Lower lobe of right lung (tissue), 2 donors: ENCODE results near the gene UBL3. TPM values are rescaled to one million over a fixed set of nuclear protein-coding genes. Genes with fewer than 3 reads are reported as not detected.

Experiments used
- ATAC-seq, 2 donors: fragments of 200-7000 bp; cut with Tn5 transposase; one replicate each; pipeline ENCODE4 v1.9.1; 2020 to 2022; ENCODE audit warnings: mild to moderate bottlenecking in 2 of 2, moderate library complexity in 2 of 2
- DNase-seq: peaks from one replicate; pipeline ENCODE4 v3.0.0-alpha.2; 2020
- H3K27ac ChIP-seq: fragments of 200-600 bp; one replicate; pipeline ENCODE4 v1.8.0; 2022
- H3K27me3 ChIP-seq: fragments of 200-600 bp; one replicate; pipeline ENCODE4 v1.8.0; 2022; ENCODE audit warnings: low read depth
- H3K36me3 ChIP-seq: fragments of 200-600 bp; one replicate; pipeline ENCODE4 v1.8.0; 2022; ENCODE audit warnings: mild to moderate bottlenecking
- H3K4me1 ChIP-seq: fragments of 200-600 bp; one replicate; pipeline ENCODE4 v1.8.0; 2022
- H3K4me3 ChIP-seq: fragments of 200-600 bp; one replicate; pipeline ENCODE4 v1.8.0; 2022; ENCODE audit warnings: mild to moderate bottlenecking
- H3K9me3 ChIP-seq: fragments of 200-600 bp; one replicate; pipeline ENCODE4 v1.8.0; 2022
- intact Hi-C: fragments of 100-400 bp; cut with DNase I; formaldehyde crosslinking; loops from one replicate; pipeline ENCODE4 v1.11.0; 2022
- long read RNA-seq: library from polyadenylated mRNA; unstranded; transcript quantifications from one replicate; pipeline ENCODE4 v2.0.0, GENCODE V29; 2021
- total RNA-seq: library from RNA; stranded (reverse); fragmentation: NEBNext Ultra II Directional; extraction: Animal tissue kit (Norgen Biotek cat#: 25700); gene quantifications from one replicate; pipeline ENCODE4 v1.2.1, GENCODE V29; 2021
- TF ChIP-seq, protein P1 (sequence below): fragments of 200-600 bp; IDR thresholded peaks from one replicate; pipeline ENCODE4 v1.8.0; 2022; ENCODE audit warnings: antibody characterized with exemption, mild to moderate bottlenecking
- donor health status: DM: no; HTN: yes; CAD: no; lungs with severe emphysema.

Gene UBL3, protein sequence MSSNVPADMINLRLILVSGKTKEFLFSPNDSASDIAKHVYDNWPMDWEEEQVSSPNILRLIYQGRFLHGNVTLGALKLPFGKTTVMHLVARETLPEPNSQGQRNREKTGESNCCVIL
- total RNA-seq: 49.5 TPM
- long read RNA-seq, full-length matches to known transcripts: 157 of 167 reads
- long read RNA-seq, partial matches to known transcripts: 1 of 167 reads
- long read RNA-seq, other reads (novel, unspliced or antisense): 9 of 167 reads

DNA sequence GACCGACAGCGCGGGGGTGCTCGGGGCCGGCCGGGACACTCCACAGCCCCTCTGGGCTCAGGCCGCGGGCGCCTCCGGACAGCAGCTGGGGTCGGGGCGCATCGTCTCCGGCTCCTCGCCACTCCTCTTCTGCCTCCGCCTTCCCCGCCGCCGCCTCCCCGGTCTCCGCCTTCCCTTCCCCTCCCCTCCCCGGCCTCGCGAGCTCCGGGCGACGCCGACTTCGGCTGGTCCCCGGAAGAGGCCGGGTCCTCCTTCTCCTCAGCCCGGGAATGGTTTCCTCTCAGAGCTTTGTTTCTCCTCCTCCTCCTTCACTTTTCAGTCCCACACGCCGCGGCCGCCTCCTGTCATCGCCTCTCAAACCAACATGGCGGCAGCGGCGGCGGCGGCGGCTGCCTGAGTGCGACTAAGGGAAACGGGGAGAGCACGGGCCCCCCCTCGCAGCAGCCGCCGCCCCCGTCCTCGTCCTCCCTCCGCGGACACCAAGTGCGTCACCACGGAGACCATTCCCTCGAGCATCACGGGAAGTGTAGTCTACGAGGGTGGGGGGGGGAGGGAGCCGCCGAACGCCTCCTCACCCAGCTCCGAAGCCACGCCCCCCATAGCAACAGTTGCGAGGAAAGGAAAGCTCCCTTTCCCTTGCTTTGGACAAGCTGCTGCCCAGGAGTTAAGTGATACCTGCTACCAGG is at the start of gene UBL3:
UBL3 (minus strand) TSS at position 405 of the 686 bp plus-strand sequence. CDS start 1,079 bp downstream, outside the sequence.
- H3K4me3 ChIP-seq: peak within 1 kb of the TSS; percentile 91
- intact Hi-C loops: no loop called here
- H3K36me3 ChIP-seq: no peaks in the 10 kb centered on the region
- H3K27me3 ChIP-seq: no peaks in the 10 kb centered on the region
- H3K4me1 ChIP-seq: peaks cover 16% of the 10 kb centered on the region
- TF ChIP-seq, protein P1, sequence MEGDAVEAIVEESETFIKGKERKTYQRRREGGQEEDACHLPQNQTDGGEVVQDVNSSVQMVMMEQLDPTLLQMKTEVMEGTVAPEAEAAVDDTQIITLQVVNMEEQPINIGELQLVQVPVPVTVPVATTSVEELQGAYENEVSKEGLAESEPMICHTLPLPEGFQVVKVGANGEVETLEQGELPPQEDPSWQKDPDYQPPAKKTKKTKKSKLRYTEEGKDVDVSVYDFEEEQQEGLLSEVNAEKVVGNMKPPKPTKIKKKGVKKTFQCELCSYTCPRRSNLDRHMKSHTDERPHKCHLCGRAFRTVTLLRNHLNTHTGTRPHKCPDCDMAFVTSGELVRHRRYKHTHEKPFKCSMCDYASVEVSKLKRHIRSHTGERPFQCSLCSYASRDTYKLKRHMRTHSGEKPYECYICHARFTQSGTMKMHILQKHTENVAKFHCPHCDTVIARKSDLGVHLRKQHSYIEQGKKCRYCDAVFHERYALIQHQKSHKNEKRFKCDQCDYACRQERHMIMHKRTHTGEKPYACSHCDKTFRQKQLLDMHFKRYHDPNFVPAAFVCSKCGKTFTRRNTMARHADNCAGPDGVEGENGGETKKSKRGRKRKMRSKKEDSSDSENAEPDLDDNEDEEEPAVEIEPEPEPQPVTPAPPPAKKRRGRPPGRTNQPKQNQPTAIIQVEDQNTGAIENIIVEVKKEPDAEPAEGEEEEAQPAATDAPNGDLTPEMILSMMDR: no peak
- ATAC-seq: peak; percentile 95 to 99
- DNase-seq: peak; percentile 97
- H3K27ac ChIP-seq: peak within 1 kb of the TSS; percentile 100
- no peaks in the 10 kb centered on the region for H3K9me3 ChIP-seq

DNA sequence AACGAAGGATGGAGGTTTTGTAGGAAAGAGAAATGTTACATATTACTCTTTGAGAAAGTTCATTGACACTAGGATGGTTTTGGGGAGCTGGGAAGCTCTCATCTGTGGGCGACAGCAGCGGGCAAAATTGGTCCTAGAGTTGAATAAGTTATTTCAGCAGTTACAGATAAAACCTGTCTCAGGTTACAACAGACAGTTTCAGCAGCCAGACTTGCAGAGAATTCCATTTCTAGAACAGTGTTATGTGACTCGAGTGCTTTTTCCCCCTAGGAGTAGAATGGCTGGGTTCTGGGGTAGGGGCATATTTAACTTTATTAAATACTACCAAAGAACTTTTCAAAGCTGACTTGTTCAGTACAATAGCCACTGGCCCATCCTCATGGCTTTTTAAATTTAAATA is 46.7 kb upstream of the UBL3 start:
- TF ChIP-seq, protein P1: no peak
- ATAC-seq (no peak), DNase-seq (no peak)
- Histone ChIP-seq H3K36me3 (no peaks in the 10 kb centered on the region), H3K27ac (no peak overlapping the region), H3K4me1 (peaks cover 6% of the 10 kb centered on the region), H3K27me3 (no peaks in the 10 kb centered on the region), H3K4me3 (no peak overlapping the region), H3K9me3 (no peaks in the 10 kb centered on the region)
- intact Hi-C loops: no loop called here

DNA sequence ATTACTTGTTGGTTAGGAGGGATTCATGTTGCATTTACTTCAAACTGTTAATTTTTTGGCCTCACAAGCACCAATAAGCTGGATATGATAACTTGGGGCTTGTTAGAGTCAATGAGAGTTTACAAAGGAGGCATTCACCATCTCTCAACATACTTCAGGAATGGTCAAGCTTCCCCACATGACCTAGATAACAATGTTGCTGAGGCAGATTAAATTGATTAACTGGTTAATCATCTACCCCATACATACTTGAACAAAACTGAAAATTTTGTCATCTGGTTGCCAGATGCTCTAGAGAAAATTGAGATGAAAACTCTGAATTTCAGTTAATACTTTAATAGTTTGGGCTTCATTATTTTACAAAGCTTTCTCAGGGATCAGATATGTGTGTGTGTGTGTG is 43.0 kb upstream of the UBL3 start:
- Histone ChIP-seq H3K9me3 (no peaks in the 10 kb centered on the region), H3K4me1 (no peaks in the 10 kb centered on the region), H3K4me3 (no peak overlapping the region), H3K27me3 (no peaks in the 10 kb centered on the region), H3K36me3 (no peaks in the 10 kb centered on the region), H3K27ac (no peak overlapping the region)
- DNase-seq (no peak), ATAC-seq (no peak)
- TF ChIP-seq, protein P1: no peak
- intact Hi-C loops: no loop called here

DNA sequence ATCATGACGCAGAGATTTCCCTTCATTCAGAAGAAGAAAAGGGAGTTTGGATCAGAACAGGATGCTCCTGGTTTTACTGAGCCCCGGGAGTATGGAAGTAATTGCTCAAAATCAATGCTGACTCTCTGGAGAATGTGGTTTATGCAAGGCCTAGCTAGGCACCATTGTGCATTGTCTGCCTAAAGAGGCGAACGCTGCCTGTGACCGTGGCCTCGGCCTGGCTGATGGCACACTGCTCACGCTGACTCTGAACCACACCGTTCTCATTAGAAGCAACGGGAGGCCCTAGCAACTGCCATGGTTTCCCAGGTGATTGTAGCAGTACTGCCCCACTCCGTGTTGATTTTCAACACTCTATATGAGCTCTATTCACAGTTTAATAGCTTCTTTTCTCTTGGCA is 41.7 kb upstream of the UBL3 start:
- Histone ChIP-seq H3K9me3 (no peaks in the 10 kb centered on the region), H3K4me3 (no peak overlapping the region), H3K36me3 (no peaks in the 10 kb centered on the region), H3K27ac (no peak overlapping the region), H3K4me1 (no peaks in the 10 kb centered on the region), H3K27me3 (no peaks in the 10 kb centered on the region)
- intact Hi-C loops: no loop called here
- TF ChIP-seq, protein P1: no peak
- ATAC-seq (no peak), DNase-seq (no peak)

DNA sequence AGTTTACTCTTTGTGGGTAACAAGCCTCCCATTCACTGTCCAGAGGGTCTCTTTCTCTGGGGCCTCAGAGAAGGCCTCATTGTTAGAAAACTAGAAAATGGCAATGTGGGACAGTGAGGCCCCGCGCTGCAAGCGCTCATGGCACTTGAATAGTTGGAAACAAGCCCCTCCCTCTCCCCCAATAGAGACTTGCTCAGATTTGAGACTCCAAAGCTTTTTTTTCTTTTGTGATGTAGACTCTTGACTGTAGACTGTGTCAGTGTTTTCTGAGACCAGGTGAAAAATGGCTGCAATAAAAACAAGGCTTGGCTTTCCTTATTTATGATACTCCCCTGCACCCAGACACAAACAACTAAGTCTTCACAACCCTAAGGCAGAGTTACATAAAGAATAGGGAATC is 38.7 kb upstream of the UBL3 start:
- Histone ChIP-seq H3K9me3 (no peaks in the 10 kb centered on the region), H3K4me1 (no peaks in the 10 kb centered on the region), H3K27me3 (no peaks in the 10 kb centered on the region), H3K27ac (no peak overlapping the region), H3K4me3 (no peak overlapping the region), H3K36me3 (no peaks in the 10 kb centered on the region)
- ATAC-seq (no peak), DNase-seq (no peak)
- intact Hi-C loops: no loop called here
- TF ChIP-seq, protein P1: no peak
